Measurements from ENCODE around the gene EHD4.

EHD4 gene

GRCh38 chr15:41983621-41984571 is 11.5 kb upstream of the EHD4 start:
- TF ChIP-seq TAF1 (IDR thresholded peaks at IDR 0.05; ENCODE audit: borderline replicate concordance, insufficient read depth, low read length) (no peak), SIN3A (IDR thresholded peaks at IDR 0.05; ENCODE audit: borderline replicate concordance, insufficient read depth, low read length) (no peak), FOXP2 (optimal IDR thresholded peaks at IDR 0.05; ENCODE audit: borderline replicate concordance, extremely low read depth, extremely low read length, insufficient read depth) (no peak), POLR2AphosphoS5 (IDR thresholded peaks at IDR 0.05; ENCODE audit: low read depth, low read length) (no peak)
- TF ChIP-seq, protein P1, sequence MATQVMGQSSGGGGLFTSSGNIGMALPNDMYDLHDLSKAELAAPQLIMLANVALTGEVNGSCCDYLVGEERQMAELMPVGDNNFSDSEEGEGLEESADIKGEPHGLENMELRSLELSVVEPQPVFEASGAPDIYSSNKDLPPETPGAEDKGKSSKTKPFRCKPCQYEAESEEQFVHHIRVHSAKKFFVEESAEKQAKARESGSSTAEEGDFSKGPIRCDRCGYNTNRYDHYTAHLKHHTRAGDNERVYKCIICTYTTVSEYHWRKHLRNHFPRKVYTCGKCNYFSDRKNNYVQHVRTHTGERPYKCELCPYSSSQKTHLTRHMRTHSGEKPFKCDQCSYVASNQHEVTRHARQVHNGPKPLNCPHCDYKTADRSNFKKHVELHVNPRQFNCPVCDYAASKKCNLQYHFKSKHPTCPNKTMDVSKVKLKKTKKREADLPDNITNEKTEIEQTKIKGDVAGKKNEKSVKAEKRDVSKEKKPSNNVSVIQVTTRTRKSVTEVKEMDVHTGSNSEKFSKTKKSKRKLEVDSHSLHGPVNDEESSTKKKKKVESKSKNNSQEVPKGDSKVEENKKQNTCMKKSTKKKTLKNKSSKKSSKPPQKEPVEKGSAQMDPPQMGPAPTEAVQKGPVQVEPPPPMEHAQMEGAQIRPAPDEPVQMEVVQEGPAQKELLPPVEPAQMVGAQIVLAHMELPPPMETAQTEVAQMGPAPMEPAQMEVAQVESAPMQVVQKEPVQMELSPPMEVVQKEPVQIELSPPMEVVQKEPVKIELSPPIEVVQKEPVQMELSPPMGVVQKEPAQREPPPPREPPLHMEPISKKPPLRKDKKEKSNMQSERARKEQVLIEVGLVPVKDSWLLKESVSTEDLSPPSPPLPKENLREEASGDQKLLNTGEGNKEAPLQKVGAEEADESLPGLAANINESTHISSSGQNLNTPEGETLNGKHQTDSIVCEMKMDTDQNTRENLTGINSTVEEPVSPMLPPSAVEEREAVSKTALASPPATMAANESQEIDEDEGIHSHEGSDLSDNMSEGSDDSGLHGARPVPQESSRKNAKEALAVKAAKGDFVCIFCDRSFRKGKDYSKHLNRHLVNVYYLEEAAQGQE (IDR thresholded peaks at IDR 0.05; ENCODE audit: insufficient read depth in 1 of 2, low read depth in 2 of 2, low read length in 2 of 2), result no peak

DNA sequence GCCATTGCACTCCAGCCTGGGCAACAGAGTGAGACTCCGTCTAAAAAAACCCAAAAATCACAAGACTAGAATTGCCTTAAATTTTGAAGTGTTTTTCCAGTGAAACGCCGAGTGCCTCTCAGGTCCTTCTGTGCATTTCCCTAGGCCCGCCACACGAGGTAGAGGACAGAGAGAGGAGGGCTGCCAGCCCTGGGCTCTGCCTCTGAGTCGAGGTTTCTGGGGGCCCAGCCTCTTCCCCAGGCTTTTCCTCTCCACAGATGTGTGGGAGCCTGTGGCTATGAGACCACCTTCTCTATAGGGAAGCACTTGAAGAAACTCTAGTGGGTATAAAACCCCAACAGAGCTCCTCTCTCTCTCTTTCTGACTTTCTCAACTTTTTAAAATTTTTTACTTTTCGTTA is 10.9 kb upstream of the EHD4 start:
- TF ChIP-seq TAF1 (IDR thresholded peaks at IDR 0.05; ENCODE audit: borderline replicate concordance, insufficient read depth, low read length), result no peak
- TF ChIP-seq POLR2AphosphoS5 (IDR thresholded peaks at IDR 0.05; ENCODE audit: low read depth, low read length), result no peak
- TF ChIP-seq SIN3A (IDR thresholded peaks at IDR 0.05; ENCODE audit: borderline replicate concordance, insufficient read depth, low read length), result no peak
- no peak for TF ChIP-seq FOXP2 (optimal IDR thresholded peaks at IDR 0.05; ENCODE audit: borderline replicate concordance, extremely low read depth, extremely low read length, insufficient read depth)
- TF ChIP-seq, protein P1 (IDR thresholded peaks at IDR 0.05; ENCODE audit: insufficient read depth in 1 of 2, low read depth in 2 of 2, low read length in 2 of 2), result no peak

GRCh38 chr15:41982133-41982930 is 10.0 kb upstream of the EHD4 start:
- TF ChIP-seq, protein P1 (IDR thresholded peaks at IDR 0.05; ENCODE audit: insufficient read depth in 1 of 2, low read depth in 2 of 2, low read length in 2 of 2), result no peak
- TF ChIP-seq SIN3A (IDR thresholded peaks at IDR 0.05; ENCODE audit: borderline replicate concordance, insufficient read depth, low read length), result no peak
- TF ChIP-seq FOXP2 (optimal IDR thresholded peaks at IDR 0.05; ENCODE audit: borderline replicate concordance, extremely low read depth, extremely low read length, insufficient read depth), result no peak
- TF ChIP-seq POLR2AphosphoS5 (IDR thresholded peaks at IDR 0.05; ENCODE audit: low read depth, low read length), result no peak
- TF ChIP-seq TAF1 (IDR thresholded peaks at IDR 0.05; ENCODE audit: borderline replicate concordance, insufficient read depth, low read length), result no peak

DNA sequence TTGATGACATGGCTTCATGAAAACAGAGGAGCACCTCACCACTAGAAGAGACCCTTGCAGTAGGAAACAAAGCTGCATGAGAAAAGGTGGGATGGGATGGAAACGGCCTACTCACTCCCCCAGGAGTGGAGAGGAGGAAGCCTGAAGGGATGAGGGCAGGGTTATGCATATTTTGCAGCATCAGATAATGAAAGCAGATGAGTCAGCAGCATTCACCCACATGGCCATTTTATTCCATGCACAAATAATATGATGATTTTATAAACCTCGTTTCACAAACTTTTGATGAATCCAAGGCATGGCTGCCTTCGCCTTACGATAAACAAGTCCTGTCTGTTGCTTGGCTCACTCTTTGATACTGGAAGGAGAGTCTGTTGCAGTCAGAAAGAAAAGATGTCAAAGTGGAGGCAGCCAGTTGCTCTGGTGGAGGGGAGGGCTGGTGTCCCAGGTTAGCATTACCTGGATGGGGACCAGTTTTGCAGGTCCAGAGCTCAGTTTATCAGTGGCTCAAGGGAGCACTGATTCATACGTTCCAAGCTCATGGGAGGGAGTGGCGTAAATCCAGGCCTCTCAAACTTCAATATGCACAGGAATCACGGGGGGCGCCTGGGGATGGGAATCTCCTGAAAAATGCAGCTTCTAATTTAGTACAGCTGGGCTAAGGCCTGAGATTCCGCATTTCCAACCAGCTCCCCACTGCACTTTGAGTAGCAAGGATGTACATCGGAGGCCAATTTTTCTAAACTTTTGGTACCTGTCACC is 9.2 kb upstream of the EHD4 start:
- TF ChIP-seq FOXP2 (optimal IDR thresholded peaks at IDR 0.05; ENCODE audit: borderline replicate concordance, extremely low read depth, extremely low read length, insufficient read depth) (no peak), TAF1 (IDR thresholded peaks at IDR 0.05; ENCODE audit: borderline replicate concordance, insufficient read depth, low read length) (no peak), POLR2AphosphoS5 (IDR thresholded peaks at IDR 0.05; ENCODE audit: low read depth, low read length) (no peak), SIN3A (IDR thresholded peaks at IDR 0.05; ENCODE audit: borderline replicate concordance, insufficient read depth, low read length) (no peak)
- TF ChIP-seq, protein P1 (IDR thresholded peaks at IDR 0.05; ENCODE audit: insufficient read depth in 1 of 2, low read depth in 2 of 2, low read length in 2 of 2), result no peak

Data from PFSK-1 (cell line).